Measurements from ENCODE around the gene TCF12. TPM values are rescaled to one million over a fixed set of nuclear protein-coding genes. Genes with fewer than 3 reads are reported as not detected.

Gene TCF12
- total RNA-seq, 1 experiment from 2014 or later: 76.7 TPM

- peaks cover 49 to 55% of the 10 kb centered on the region in 2 experiments for H3K4me1 Mint-ChIP-seq
- H3K27ac ChIP-seq (ENCODE audit: insufficient read length, low read depth, low read length): peak overlapping the region; percentile 96
- H3K9me3 Mint-ChIP-seq: no peaks in the 10 kb centered on the region
Observed at GRCh38 chr15:57198131-57198530, 279.7 kb downstream of the TCF12 start.

More at GRCh38 chr15:57198131-57198530, 279.7 kb downstream of the TCF12 start:
- Histone ChIP-seq H2AFZ (ENCODE audit: low read length) (no peak overlapping the region), H3K9me3 (ENCODE audit: control insufficient read depth, low read depth, low read length) (no peaks in the 10 kb centered on the region), H3K79me2 (ENCODE audit: insufficient read depth, low read length) (no peaks in the 10 kb centered on the region; the same call in 1 of the 2 replicates), H3K4me1 (ENCODE audit: insufficient read depth, low read length) (peaks cover 7% of the 10 kb centered on the region), H3T11ph (ENCODE audit: low read length) (no peak overlapping the region), H4K5ac (ENCODE audit: insufficient read length, low read depth, low read length) (no peak overlapping the region), H4K91ac (ENCODE audit: insufficient read length, low read depth, low read length) (no peak overlapping the region), H3K18ac (ENCODE audit: insufficient read length, low read depth, low read length) (no peak overlapping the region), H2AK5ac (ENCODE audit: insufficient read length, low read length) (no peak overlapping the region), H4K8ac (replicated peaks; ENCODE audit: insufficient read length, low read depth, low read length) (no peak overlapping the region), H2BK20ac (ENCODE audit: low read depth, low read length, poor library complexity, severe bottlenecking) (no peak overlapping the region), H3K23me2 (ENCODE audit: insufficient read length, low read depth, low read length, poor library complexity, severe bottlenecking) (no peaks in the 10 kb centered on the region), H3K27me3 (ENCODE audit: insufficient read depth, low read length) (no peaks in the 10 kb centered on the region), H3K4ac (ENCODE audit: low read depth, low read length) (no peak overlapping the region), H2BK120ac (ENCODE audit: low read depth, low read length, poor library complexity, severe bottlenecking) (no peak overlapping the region), H2BK5ac (ENCODE audit: insufficient read length, low read length) (no peak overlapping the region), H2BK12ac (ENCODE audit: insufficient read length, low read depth, low read length) (no peak overlapping the region), H3K14ac (ENCODE audit: insufficient read depth, low read length) (no peak overlapping the region), H3K56ac (ENCODE audit: insufficient read length, low read depth, low read length) (no peak overlapping the region), H2BK15ac (ENCODE audit: low read depth, low read length) (no peak overlapping the region), H3K4me2 (ENCODE audit: insufficient read depth, insufficient read length, low read length) (peak overlapping the region; percentile 52), H3K9ac (ENCODE audit: extremely low read depth, insufficient read length, low read length) (no peak overlapping the region), H4K20me1 (ENCODE audit: control insufficient read depth, insufficient read depth, insufficient read length) (no peaks in the 10 kb centered on the region), H3K79me1 (ENCODE audit: insufficient read depth, low read depth, low read length, poor library complexity, severe bottlenecking) (no peaks in the 10 kb centered on the region), H3K23ac (ENCODE audit: insufficient read length, low read depth, low read length) (no peak overlapping the region)
- Mint-ChIP-seq H3K27ac (peak overlapping the region; percentile 93 to 98 (median 96); a peak in 5 of 7 replicates), H3K4me3 (peak overlapping the region; percentile 16 to 56; a peak in 3 of 5 replicates), H3K27me3 (ENCODE audit: low read depth) (no peaks in the 10 kb centered on the region), H3K36me3 (ENCODE audit: insufficient read depth in 1 of 3, low read depth in 3 of 3) (peaks cover 2 to 26% (median 4%) of the 10 kb centered on the region in 3 experiments; a peak in 5 of 7 replicates)
- TF ChIP-seq, protein P1, sequence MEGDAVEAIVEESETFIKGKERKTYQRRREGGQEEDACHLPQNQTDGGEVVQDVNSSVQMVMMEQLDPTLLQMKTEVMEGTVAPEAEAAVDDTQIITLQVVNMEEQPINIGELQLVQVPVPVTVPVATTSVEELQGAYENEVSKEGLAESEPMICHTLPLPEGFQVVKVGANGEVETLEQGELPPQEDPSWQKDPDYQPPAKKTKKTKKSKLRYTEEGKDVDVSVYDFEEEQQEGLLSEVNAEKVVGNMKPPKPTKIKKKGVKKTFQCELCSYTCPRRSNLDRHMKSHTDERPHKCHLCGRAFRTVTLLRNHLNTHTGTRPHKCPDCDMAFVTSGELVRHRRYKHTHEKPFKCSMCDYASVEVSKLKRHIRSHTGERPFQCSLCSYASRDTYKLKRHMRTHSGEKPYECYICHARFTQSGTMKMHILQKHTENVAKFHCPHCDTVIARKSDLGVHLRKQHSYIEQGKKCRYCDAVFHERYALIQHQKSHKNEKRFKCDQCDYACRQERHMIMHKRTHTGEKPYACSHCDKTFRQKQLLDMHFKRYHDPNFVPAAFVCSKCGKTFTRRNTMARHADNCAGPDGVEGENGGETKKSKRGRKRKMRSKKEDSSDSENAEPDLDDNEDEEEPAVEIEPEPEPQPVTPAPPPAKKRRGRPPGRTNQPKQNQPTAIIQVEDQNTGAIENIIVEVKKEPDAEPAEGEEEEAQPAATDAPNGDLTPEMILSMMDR (conservative IDR thresholded peaks at IDR 0.05): no peak
- WGBS (ENCODE audit: extremely low coverage, insufficient read length, low lambda C conversion rate): no CpG with 5 or more reads among the region's 2 CpGs
- DNase-seq: no peak

Measured in H9 (cell line).